C4-2B (cell line): ENCODE measurements around the gene SLC46A1.

ENCODE experiments used
- CTCF ChIP-seq: fragments of 450-650 bp; conservative IDR thresholded peaks from 2 replicates; pipeline ENCODE4 v1.5.1; 2017; ENCODE audit warnings: mild to moderate bottlenecking
- ZFX ChIP-seq: fragments of 450-650 bp; IDR thresholded peaks from 2 replicates; pipeline ENCODE4 v1.6.1; 2017

- TF ChIP-seq CTCF: no peak
- TF ChIP-seq ZFX: no peak
These were observed 43.8 kb upstream of the SLC46A1 start for GRCh38 chr17:28449859-28450258.
